NCI-H526 (cell line): ENCODE measurements around the gene RBM33.

ENCODE experiments used
- DNase-seq, 2 experiments: peaks; one replicate each; lab custom pipeline; 2025; lab: John Stamatoyannopoulos, UW

Gene RBM33

DNA sequence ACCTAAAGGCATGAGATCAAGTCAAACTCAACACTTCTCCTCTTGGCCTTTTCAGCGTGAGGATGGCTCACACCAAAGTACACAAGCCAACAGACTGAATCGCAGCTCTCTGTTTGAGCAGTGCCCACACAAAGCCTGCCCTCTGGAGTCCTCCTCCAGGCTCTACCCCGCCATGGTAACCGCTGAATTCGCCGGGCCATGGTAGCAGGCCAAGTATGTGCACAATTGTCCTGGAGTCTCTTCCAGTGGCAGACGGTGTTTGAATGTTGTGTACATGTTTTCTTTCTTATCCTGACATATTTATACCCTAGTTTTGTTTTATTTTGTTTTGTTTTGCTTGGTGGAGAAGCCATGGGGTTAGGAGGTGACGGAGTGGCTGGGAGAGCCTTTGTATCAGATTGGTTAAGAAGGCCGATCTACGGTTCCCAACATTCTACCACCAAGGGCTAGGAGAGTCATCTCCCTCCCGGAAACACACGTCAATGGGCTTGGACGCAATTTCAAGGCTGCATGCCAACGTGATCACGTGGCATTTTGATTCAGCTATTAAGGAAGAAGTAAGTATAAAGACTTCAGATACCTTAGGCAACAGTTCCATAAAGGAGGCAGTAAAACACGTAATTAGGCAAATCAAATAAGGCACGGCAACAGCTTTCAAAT lies 179.9 kb downstream of the RBM33 start:
- no peak for DNase-seq

DNA sequence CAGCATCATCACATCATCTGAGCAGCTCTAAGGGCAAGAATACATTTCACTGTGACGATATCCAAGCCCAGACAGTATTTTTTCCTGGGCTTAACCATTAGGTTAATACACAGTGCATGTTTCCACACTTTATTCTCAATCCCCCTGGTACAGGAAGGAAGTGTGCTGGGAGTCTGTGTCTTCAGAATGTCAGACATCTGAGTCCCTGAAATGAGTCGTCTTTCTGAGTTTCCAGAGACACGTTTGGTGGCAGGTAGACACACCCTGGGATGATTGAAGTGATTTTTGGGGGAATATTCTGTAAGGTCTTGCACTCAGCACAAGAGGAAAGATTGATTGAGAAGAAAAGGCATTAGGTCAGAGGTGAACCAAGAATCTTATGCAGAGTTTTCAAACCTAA lies 180.9 kb downstream of the RBM33 start:
- no peak for DNase-seq

DNA sequence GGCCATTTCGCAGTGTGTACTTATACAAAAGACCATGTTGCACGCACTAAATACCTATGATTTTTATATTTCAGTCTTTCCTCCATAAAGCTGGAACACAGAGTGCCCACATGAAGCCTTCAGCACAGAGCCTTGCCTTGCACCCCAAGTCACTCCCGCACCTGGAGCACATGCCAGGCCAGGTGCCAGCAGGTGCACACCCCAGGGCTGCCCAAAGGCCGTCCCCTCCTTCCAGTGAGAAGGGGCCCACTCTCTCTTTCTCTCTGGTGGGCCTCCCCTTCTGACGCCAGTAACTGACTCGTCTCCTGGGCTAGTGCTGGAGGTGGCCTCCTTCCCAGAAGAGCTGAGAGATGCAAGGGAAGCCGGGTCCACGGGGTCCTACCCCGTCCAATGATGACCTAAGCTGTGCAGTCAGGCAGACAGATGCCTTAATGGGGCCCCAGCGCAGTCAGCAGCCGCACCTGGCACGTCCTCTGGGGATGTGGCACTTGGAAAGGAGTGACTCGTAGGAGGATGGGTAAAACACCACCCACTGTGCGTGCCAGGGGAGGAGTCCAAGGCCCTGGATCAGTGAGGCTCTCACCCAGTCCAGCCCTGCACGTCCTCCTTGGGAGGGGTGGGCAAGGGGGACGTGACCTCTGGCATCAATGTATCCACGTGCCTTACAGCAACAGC lies 185.5 kb downstream of the RBM33 start:
- DNase-seq, result no peak
